GM19035 (cell line): Measurements from ENCODE around the gene SETX.

ENCODE experiments used
- ATAC-seq: cut with Tn5 transposase; IDR thresholded peaks from one replicate; pipeline ENCODE4 v1.9.1; 2021; ENCODE audit not compliant: unreplicated experiment

The SETX gene

GRCh38 chr9:132364068-132364467, 9.3 kb upstream of the SETX start:
- no peak for ATAC-seq

GRCh38 chr9:132357764-132358163, 3.0 kb upstream of the SETX start:
- no peak for ATAC-seq

- ATAC-seq: no peak
These were observed 1.6 kb upstream of the SETX start for GRCh38 chr9:132356324-132356924.

- ATAC-seq: no peak
These were observed 3.3 kb downstream of the SETX start for GRCh38 chr9:132351404-132352045.

DNA sequence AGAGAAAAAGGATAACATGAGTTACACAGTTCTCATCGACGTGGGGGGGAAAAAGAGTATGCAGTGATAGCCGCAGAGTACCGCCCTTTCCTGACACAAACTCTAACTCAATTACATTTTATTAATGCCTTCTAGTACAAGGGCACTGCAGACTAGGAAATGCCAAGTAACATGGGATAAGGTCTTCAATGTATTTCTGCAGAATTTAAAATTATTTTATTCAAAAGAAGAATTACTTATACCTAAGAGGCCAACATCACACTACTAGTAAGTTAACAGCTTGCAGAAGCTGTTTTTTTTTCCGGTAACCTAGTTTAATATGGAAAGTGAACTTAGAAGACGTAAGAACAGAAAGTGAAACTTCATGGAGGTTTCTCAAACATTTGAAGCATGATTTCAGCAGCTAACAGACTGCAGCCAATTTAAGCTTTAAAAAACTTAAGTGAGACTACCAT, 3.9 kb downstream of the SETX start:
- ATAC-seq: no peak

DNA sequence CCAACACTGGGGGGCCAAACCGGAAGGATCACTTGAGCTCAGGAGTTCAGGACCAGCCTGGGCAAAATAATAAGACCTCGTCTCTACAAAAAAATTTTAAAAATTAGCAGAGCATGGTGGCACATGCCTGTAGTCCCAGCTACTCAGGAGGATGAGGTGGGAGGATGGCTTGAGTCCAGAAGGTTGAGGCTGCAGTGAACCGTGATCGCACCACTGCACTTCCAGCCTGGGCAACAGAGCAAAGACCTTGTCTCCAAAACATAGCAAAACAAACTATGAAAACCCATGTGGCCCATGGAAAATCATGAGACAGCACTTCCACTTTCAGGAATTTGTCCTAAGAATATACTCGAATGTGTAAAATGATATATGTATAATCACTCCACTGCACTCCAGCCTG, 6.1 kb downstream of the SETX start:
- ATAC-seq: no peak

- no peak for ATAC-seq
These were observed 8.6 kb downstream of the SETX start for GRCh38 chr9:132346177-132346576.

- ATAC-seq: no peak
These were observed 13.5 kb downstream of the SETX start for GRCh38 chr9:132341177-132341840.

DNA sequence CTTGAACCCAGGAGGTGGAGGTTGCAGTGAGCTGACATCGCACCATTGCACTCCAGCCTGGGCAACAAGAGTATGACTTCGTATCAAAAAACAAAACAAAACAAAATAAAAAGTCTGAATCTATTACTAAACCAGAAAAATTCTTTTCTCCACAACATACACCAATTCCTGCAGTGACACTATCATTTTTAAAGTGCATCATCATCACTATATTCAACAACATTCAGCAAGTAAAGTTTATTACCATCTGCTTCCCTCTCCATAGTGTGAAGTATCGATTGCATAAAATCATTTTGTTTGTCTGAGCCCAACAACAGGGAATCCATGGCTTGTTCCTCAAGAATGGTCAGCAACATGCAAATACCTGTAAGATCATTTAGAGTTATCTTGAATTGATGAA, 20.4 kb downstream of the SETX start:
- ATAC-seq: no peak

- ATAC-seq: no peak
These were observed 21.2 kb downstream of the SETX start for GRCh38 chr9:132333556-132333955.

- no peak for ATAC-seq
These were observed 26.2 kb downstream of the SETX start for GRCh38 chr9:132328580-132328979.

DNA sequence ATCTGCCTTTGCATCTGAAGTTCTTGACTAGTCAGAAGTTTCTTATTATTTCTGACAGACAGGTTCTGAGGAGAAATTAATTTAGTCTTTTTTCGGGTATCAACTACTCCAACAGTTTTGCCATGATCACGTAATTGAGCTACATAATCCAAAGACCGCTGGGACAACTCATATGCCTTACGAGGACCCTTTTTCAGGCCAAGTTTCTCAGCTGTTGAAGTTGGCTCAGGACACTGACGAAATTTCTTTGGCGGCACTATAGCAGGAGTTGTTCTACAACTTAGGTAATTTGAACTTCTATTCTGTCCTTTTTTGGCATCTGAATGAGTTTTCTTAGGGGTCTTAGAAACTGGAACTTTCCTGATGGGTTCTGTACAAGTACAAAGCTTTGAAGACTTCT, 27.2 kb downstream of the SETX start:
- no peak for ATAC-seq

DNA sequence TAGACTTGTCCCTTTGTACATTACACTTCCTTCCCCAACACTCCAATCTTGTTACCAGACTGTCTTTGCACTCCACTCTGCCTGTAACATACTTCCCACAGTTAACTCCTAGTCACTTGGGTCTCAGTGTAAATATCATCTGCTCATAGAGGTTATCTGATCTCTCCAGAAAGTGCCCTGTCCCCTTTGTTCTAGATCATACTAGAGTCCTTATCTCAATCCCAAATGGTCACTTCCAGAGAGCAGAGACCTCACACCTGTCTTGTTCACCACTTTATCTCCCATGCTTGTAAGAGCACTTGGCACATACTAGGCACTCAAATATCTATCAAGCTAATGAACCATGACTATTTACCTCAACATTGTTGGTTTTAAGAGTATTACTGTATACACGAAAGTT, 30.4 kb downstream of the SETX start:
- ATAC-seq: no peak

GRCh38 chr9:132319421-132320110, 35.2 kb downstream of the SETX start:
- ATAC-seq: no peak

DNA sequence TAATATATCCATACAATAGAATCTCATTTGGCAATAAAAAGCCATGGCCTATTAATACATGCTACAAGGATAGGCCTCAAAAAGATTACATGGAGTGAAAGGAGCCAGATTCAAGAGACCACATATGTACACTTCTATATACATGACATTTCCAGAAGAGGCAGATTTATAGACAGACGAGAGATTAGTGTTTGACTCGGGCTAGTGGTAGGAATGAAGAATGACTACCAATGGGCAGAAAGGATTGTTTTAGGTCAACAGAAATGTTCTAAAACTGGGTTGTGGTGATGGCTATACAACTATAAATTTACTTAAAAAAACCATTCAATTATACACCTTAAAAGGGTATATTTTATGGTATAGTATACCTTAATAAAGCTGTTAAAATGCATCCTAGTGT, 41.9 kb downstream of the SETX start:
- ATAC-seq: no peak

GRCh38 chr9:132312426-132312825, 42.4 kb downstream of the SETX start:
- ATAC-seq: no peak

GRCh38 chr9:132311978-132312377, 42.8 kb downstream of the SETX start:
- ATAC-seq: no peak

- no peak for ATAC-seq
These were observed 45.7 kb downstream of the SETX start for GRCh38 chr9:132309056-132309455.

- ATAC-seq: no peak
These were observed 53.3 kb downstream of the SETX start for GRCh38 chr9:132301521-132301920.

DNA sequence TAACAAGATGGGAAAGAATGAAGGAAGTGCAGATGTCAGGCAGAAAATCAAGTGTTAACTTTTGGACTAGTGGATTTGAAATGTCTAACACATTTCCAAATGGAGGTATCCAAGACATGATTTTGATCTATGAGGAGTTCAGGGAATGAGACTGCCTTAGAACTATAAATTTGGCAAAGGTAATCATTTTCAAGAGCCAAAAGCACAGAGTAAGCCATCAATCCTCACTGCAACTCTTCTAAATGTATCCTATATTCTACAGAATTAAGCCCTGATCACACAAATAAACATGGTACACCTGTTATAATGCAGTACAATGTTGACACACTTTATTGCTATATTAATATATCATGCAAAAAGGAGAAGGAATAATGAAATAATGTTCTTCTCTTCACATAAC, 55.6 kb downstream of the SETX start:
- no peak for ATAC-seq

DNA sequence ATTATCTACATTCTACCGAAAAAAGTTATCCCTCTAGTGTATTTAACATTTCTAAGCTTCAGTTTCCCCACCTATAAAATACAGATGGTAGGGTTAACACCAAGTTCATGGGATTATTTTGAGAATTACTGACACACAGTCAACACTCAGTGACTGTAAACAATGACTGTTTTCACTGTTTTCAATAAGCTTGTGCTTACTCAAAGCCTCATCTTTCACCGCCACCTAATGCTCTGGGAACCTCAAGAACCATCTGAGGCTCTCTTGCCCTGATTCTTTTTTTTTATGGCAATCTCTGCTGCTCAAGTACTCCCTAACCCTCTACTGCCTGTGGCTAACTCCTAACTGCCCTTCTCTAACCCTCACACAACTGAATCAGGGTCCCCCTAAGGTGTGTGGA, 59.6 kb downstream of the SETX start:
- ATAC-seq: no peak

- no peak for ATAC-seq
These were observed 61.6 kb downstream of the SETX start for GRCh38 chr9:132293145-132293721.
